Measurements from ENCODE around the gene CPSF3. TPM values are rescaled to one million over a fixed set of nuclear protein-coding genes. Genes with fewer than 3 reads are reported as not detected.

The CPSF3 gene
- total RNA-seq, 1 donor from 2014 or later: 23.2 TPM

DNA sequence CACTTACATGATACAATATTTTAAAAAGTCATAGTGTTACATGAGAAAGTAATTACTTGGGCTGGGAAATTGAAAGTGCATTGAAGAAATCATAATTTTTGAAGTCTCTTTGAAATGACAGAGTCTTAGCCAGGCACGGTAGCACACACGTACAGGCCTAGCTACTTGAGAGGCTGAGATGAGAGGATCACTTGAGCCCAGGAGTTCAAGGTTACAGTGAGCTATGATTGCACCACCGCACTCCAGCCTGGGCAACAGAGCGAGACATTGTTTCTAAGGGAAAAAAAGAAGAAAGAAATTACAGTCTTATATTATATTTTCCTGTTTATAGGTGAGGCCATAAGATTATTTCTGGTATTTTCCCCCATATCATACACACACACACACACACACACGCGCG is 41.7 kb downstream of the CPSF3 start:
- no peak overlapping the region for H3K27ac ChIP-seq
- TF ChIP-seq, protein P1, sequence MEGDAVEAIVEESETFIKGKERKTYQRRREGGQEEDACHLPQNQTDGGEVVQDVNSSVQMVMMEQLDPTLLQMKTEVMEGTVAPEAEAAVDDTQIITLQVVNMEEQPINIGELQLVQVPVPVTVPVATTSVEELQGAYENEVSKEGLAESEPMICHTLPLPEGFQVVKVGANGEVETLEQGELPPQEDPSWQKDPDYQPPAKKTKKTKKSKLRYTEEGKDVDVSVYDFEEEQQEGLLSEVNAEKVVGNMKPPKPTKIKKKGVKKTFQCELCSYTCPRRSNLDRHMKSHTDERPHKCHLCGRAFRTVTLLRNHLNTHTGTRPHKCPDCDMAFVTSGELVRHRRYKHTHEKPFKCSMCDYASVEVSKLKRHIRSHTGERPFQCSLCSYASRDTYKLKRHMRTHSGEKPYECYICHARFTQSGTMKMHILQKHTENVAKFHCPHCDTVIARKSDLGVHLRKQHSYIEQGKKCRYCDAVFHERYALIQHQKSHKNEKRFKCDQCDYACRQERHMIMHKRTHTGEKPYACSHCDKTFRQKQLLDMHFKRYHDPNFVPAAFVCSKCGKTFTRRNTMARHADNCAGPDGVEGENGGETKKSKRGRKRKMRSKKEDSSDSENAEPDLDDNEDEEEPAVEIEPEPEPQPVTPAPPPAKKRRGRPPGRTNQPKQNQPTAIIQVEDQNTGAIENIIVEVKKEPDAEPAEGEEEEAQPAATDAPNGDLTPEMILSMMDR (IDR thresholded peaks at IDR 0.05): no peak
- peaks cover 30% of the 10 kb centered on the region for H3K36me3 ChIP-seq
- ATAC-seq: no peak
- H3K9me3 ChIP-seq: no peaks in the 10 kb centered on the region
- intact Hi-C loops (cut with DNase I): no loop called here
- no peaks in the 10 kb centered on the region for H3K4me1 ChIP-seq
- H3K4me3 ChIP-seq: no peak overlapping the region
- no peak for DNase-seq
- H3K27me3 ChIP-seq: no peaks in the 10 kb centered on the region

DNA sequence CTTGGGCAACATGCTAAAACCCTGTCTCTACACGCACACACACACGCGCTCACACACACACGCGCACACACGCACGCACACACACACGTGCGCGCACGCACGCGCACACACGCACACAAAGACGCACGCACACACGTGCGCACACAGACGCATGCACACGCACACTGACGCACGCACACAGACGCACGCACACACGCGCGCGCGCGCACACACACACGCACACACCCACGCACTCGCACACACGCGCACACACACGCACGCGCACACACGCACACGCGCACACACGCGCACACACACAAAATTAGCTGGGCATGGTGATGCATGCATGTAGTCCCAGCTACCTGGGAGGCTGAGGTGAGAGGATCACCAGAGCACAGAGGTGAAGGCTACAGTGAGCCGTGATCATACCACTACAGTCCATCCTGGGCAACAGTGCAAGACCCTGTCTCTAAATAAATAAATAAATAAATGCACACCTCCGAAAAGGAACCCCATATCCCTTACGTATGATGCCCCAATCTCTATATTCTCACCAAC is 42.8 kb downstream of the CPSF3 start:
- Histone ChIP-seq H3K27ac (no peak overlapping the region), H3K27me3 (no peaks in the 10 kb centered on the region), H3K4me3 (no peak overlapping the region), H3K4me1 (no peaks in the 10 kb centered on the region), H3K36me3 (peaks cover 21% of the 10 kb centered on the region), H3K9me3 (no peaks in the 10 kb centered on the region)
- ATAC-seq (no peak), DNase-seq (no peak)
- intact Hi-C loops (cut with DNase I): no loop called here
- TF ChIP-seq, protein P1 (IDR thresholded peaks at IDR 0.05): no peak

DNA sequence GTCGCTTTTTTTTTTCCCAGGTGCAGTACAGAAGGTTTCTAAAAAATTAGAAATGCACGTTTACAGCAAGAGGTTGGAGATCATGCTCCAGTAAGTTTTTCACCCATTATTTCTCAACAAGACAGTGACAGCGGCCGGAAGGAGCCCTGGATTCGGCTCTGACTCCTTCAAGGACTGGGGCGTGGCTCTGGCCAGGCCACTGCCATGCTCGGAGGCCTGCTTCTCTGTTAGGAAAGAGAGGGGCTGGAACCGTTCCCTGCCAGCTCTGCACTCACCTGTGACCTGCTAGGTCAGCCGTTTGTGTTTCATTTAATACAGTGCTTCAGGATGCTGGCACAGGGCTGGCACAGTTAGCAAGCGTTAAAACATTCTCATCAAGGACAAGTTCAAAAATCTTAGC is 44.2 kb downstream of the CPSF3 start:
- peak; percentile 95 for ATAC-seq
- TF ChIP-seq, protein P1 (IDR thresholded peaks at IDR 0.05): no peak
- peak; percentile 84 for DNase-seq
- no peaks in the 10 kb centered on the region for H3K4me1 ChIP-seq
- intact Hi-C loops (cut with DNase I): no loop called here
- H3K27me3 ChIP-seq: no peaks in the 10 kb centered on the region
- H3K4me3 ChIP-seq: no peak overlapping the region
- peaks cover 20% of the 10 kb centered on the region for H3K36me3 ChIP-seq
- H3K9me3 ChIP-seq: no peaks in the 10 kb centered on the region
- H3K27ac ChIP-seq: no peak overlapping the region

DNA sequence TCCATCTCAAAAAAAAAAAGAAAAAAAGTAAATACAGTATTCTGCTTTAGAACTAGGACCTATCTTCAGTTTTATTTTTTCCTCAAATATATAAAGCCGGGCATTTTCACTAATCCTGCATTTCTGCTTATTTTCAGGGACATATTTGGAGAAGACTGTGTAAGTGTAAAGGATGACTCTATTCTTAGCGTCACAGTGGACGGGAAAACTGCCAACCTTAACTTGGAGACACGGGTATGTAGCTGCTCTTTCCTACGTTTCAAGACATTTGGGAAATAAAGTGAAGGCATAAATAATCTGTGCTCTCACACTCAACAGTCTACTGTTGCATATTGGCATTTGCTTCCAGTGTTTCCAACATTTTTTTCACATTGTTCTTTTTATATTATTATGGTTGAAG is 47.8 kb downstream of the CPSF3 start:
- H3K27ac ChIP-seq: no peak overlapping the region
- intact Hi-C loops (cut with DNase I): no loop called here
- TF ChIP-seq, protein P1 (IDR thresholded peaks at IDR 0.05): no peak
- H3K4me3 ChIP-seq: no peak overlapping the region
- peaks cover 13% of the 10 kb centered on the region for H3K4me1 ChIP-seq
- no peaks in the 10 kb centered on the region for H3K27me3 ChIP-seq
- H3K36me3 ChIP-seq: peaks cover 25% of the 10 kb centered on the region
- no peak for DNase-seq
- ATAC-seq: no peak
- no peaks in the 10 kb centered on the region for H3K9me3 ChIP-seq

DNA sequence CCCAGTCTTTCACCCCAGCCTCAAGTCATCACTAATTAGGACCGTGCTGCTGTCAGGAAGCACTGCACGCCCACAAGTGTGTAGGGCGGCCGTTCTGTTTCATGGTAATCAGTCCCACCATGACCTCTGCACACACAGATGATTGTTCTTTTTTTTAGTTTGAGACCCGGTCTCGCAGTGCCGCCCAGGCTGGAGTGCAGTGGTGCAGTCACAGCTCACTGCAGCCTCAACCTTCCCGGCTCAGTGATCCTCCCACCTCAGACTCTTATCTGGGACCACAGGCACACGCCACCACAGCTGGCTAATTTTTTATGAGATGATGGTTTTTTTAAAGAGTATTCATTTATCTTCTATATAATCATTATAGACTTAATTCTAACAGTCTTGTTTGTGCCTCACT is 49.1 kb downstream of the CPSF3 start:
- H3K9me3 ChIP-seq: no peaks in the 10 kb centered on the region
- ATAC-seq: no peak
- H3K4me3 ChIP-seq: no peak overlapping the region
- peaks cover 21% of the 10 kb centered on the region for H3K4me1 ChIP-seq
- intact Hi-C loops (cut with DNase I): no loop called here
- H3K27me3 ChIP-seq: no peaks in the 10 kb centered on the region
- no peak overlapping the region for H3K27ac ChIP-seq
- DNase-seq: no peak
- TF ChIP-seq, protein P1 (IDR thresholded peaks at IDR 0.05): no peak
- peaks cover 31% of the 10 kb centered on the region for H3K36me3 ChIP-seq
